Measurements from ENCODE around the gene EMX2.

GRCh38 chr10:117536866-117537435, 5.6 kb upstream of the EMX2 start:
- TF ChIP-seq POLR2A (IDR thresholded peaks at IDR 0.05) (no peak), POLR2AphosphoS5 (IDR thresholded peaks at IDR 0.05) (no peak)

Data from prostate gland (tissue), 1 donor.